Activated CD8-positive, alpha-beta T cell treated with anti-CD3 and anti-CD28 coated beads for 36 hours (primary cell): ENCODE data around the gene IGF2BP2. TPM values are rescaled to one million over a fixed set of nuclear protein-coding genes. Genes with fewer than 3 reads are reported as not detected.

Experiments used
- ATAC-seq: fragments of 200-7000 bp; cut with Tn5 transposase; one replicate; pipeline ENCODE4 v1.10.0; 2021; ENCODE audit warnings: mild to moderate bottlenecking, moderate library complexity
- CTCF ChIA-PET: fragments of 350-600 bp; sonication (Branson Sonifier 250); formaldehyde crosslinking; loops from one replicate; lab custom pipeline; 2021; ENCODE audit warnings: antibody characterized with exemption; lab: Charles Lee
- POLR2A ChIA-PET: fragments of 350-600 bp; sonication (Branson Sonifier 250); formaldehyde crosslinking; loops from one replicate; lab custom pipeline; 2021; ENCODE audit warnings: antibody characterized with exemption; lab: Charles Lee
- DNase-seq: peaks from one replicate; pipeline ENCODE4 v3.0.0-alpha.2; 2020
- H3K27ac Mint-ChIP-seq: one replicate; pipeline ENCODE4 v1.8.0; 2021; ENCODE audit warnings: mild to moderate bottlenecking, mixed read lengths
- H3K27me3 Mint-ChIP-seq: one replicate; pipeline ENCODE4 v1.8.0; 2021; ENCODE audit warnings: mixed read lengths
- H3K36me3 Mint-ChIP-seq: one replicate; pipeline ENCODE4 v1.8.0; 2021; ENCODE audit warnings: low read depth, mixed read lengths
- H3K4me1 Mint-ChIP-seq: one replicate; pipeline ENCODE4 v1.8.0; 2021; ENCODE audit warnings: low read depth, mixed read lengths
- H3K4me3 Mint-ChIP-seq: one replicate; pipeline ENCODE4 v1.8.0; 2021; ENCODE audit warnings: mild to moderate bottlenecking, moderate library complexity, mixed read lengths
- H3K9me3 Mint-ChIP-seq: one replicate; pipeline ENCODE4 v1.8.0; 2021; ENCODE audit warnings: mixed read lengths
- intact Hi-C: fragments of 100-400 bp; cut with micrococcal nuclease; formaldehyde crosslinking; loops from one replicate; pipeline ENCODE4 v1.10.0; 2022
- total RNA-seq, 2 experiments: library from RNA; stranded (reverse); gene quantifications; one replicate each; pipeline ENCODE4 v1.2.3, GENCODE V29; 2021
- TF ChIP-seq, protein P1 (sequence below): fragments of 200-600 bp; IDR thresholded peaks from one replicate; pipeline ENCODE4 v1.8.0; 2022; ENCODE audit warnings: antibody characterized with exemption, mild to moderate bottlenecking

Gene IGF2BP2
- total RNA-seq, 2 experiments from 2014 or later = 0.52 to 0.65 TPM

DNA sequence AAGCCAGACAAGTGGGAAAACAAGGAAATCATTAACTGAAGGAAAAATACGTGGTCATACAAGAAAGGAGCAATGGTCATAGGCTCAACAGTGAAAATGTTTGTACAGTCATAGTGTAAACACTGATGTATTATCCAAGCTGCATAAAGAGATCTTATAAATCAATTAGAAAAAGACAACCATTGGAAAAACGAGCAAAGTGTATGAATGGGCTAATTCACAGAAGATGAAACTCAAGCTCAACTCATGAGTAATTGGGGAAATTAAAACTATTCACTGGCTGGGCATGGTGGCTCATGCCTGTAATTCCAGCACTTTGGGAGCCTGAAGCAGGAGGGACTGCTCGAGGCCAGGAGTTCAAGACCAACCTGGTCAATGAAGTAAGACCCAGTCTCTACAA is 6.4 kb upstream of the IGF2BP2 start:
- DNase-seq = no peak
- Mint-ChIP-seq H3K4me3 (no peak overlapping the region), H3K9me3 (no peaks in the 10 kb centered on the region), H3K27ac (no peak overlapping the region), H3K27me3 (peaks cover 45% of the 10 kb centered on the region), H3K36me3 (no peaks in the 10 kb centered on the region), H3K4me1 (no peaks in the 10 kb centered on the region)
- ChIA-PET POLR2A (no interaction called here), CTCF (interaction anchor here (1.0 kb wide), 1 partner anchor 63 kb away, joined by 3 read pairs; no protein-coding TSS in a partner anchor)
- no peak for ATAC-seq
- TF ChIP-seq, protein P1, sequence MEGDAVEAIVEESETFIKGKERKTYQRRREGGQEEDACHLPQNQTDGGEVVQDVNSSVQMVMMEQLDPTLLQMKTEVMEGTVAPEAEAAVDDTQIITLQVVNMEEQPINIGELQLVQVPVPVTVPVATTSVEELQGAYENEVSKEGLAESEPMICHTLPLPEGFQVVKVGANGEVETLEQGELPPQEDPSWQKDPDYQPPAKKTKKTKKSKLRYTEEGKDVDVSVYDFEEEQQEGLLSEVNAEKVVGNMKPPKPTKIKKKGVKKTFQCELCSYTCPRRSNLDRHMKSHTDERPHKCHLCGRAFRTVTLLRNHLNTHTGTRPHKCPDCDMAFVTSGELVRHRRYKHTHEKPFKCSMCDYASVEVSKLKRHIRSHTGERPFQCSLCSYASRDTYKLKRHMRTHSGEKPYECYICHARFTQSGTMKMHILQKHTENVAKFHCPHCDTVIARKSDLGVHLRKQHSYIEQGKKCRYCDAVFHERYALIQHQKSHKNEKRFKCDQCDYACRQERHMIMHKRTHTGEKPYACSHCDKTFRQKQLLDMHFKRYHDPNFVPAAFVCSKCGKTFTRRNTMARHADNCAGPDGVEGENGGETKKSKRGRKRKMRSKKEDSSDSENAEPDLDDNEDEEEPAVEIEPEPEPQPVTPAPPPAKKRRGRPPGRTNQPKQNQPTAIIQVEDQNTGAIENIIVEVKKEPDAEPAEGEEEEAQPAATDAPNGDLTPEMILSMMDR = no peak
- intact Hi-C loops = no loop called here

- no peaks in the 10 kb centered on the region for H3K36me3 Mint-ChIP-seq
- H3K4me1 Mint-ChIP-seq = no peaks in the 10 kb centered on the region
- ATAC-seq (no peak), DNase-seq (no peak)
- TF ChIP-seq, protein P1 = no peak
- no peaks in the 10 kb centered on the region for H3K9me3 Mint-ChIP-seq
- no peak overlapping the region for H3K27ac Mint-ChIP-seq
- CTCF ChIA-PET = no interaction called here
- H3K4me3 Mint-ChIP-seq = no peak overlapping the region
- POLR2A ChIA-PET = no interaction called here
- H3K27me3 Mint-ChIP-seq = peaks cover 46% of the 10 kb centered on the region
- intact Hi-C loops = no loop called here
These were observed 5.4 kb upstream of the IGF2BP2 start for GRCh38 chr3:185830018-185830797.

DNA sequence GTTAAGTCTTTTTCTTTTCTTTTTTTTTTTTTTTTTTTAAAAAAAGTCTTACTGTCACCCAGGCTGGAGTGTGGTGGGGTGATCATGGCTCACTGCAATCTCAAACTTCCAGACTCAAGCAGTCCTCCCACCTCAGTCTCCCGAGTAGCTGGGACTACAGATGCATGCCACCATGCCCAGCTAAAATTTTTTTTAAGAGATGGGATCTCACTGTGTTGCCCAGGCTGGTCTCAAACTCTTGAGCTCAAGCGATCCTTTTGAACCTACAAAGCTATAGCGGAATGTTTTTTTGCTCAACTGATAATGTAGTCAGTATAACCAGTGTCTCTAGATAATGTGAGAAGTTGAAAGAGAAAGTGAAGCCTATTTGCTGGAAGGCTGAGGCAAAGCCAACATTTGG is 3.9 kb upstream of the IGF2BP2 start:
- ChIA-PET POLR2A (no interaction called here), CTCF (no interaction called here)
- intact Hi-C loops = no loop called here
- H3K9me3 Mint-ChIP-seq = no peaks in the 10 kb centered on the region
- H3K27me3 Mint-ChIP-seq = peaks cover 48% of the 10 kb centered on the region
- no peaks in the 10 kb centered on the region for H3K36me3 Mint-ChIP-seq
- H3K4me1 Mint-ChIP-seq = peaks cover 5% of the 10 kb centered on the region
- no peak for DNase-seq
- ATAC-seq = no peak
- H3K27ac Mint-ChIP-seq = no peak overlapping the region
- no peak overlapping the region for H3K4me3 Mint-ChIP-seq
- TF ChIP-seq, protein P1 = no peak

DNA sequence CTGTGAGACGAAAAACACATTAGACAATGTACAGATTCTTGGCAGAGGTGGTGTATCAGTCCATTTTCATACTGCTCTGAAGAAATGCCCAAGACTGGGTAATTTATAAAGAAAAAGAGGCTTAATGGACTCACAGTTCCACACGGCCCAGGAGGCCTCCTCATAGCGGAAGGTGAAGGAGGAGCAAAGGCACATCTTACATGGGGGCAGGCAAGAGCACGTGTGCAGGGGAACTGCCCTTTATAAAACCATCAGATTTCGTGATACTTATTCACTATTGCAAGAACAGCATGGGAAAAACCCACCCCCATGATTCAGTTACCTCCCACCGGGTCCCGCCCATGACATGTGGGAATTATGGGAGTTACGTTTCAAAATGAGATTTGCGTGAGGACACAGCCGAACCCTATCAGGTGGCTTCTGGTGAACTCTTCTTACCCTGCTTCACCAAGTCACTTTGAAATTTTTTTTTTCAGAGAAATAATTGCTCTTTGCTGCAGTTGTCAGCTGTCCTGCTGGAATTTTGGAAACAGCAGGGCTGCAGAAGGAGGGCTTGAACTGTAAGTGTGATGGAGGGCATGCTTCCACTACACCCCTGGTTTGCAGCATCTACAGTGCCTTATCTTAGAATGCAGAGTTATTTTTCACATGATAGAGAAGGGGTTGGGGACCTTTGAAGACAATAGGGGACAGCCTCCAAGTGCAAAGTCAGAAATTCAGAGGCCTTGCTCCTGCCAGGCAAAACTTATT is 2.9 kb upstream of the IGF2BP2 start:
- POLR2A ChIA-PET = no interaction called here
- intact Hi-C loops = no loop called here

More for the DNA sequence above, 2.9 kb upstream of the IGF2BP2 start:
- Mint-ChIP-seq H3K27ac (no peak overlapping the region), H3K27me3 (peaks cover 54% of the 10 kb centered on the region), H3K4me1 (peaks cover 8% of the 10 kb centered on the region), H3K36me3 (no peaks in the 10 kb centered on the region), H3K9me3 (no peaks in the 10 kb centered on the region), H3K4me3 (no peak overlapping the region)
- CTCF ChIA-PET = no interaction called here
- TF ChIP-seq, protein P1 = no peak
- ATAC-seq (no peak), DNase-seq (no peak)
